Activated T-helper 17 cell treated with anti-CD3 and anti-CD28 coated beads, Interleukin-2, amount 50 U/mL, for 72 hours (primary cell): ENCODE data around the gene MED22. TPM values are rescaled to one million over a fixed set of nuclear protein-coding genes. Genes with fewer than 3 reads are reported as not detected.
"Not testable (repeated sequence)": the region's sequence is repeated elsewhere in the genome, so short reads cannot be mapped to it uniquely, and the experiment has no call there.

Experiments used
- ATAC-seq: fragments of 150-1000 bp; cut with Tn5 transposase; replicated peaks from 2 replicates; pipeline ENCODE4 v1.10.0; 2021; ENCODE audit warnings: mild to moderate bottlenecking, moderate library complexity
- H3K27ac Mint-ChIP-seq: one replicate; pipeline ENCODE4 v1.8.0; 2022; ENCODE audit warnings: mixed read lengths
- H3K27me3 Mint-ChIP-seq: one replicate; pipeline ENCODE4 v1.8.0; 2022; ENCODE audit warnings: mixed read lengths
- H3K36me3 Mint-ChIP-seq: one replicate; pipeline ENCODE4 v1.8.0; 2022; ENCODE audit warnings: low read depth, mild to moderate bottlenecking, mixed read lengths
- H3K4me1 Mint-ChIP-seq: one replicate; pipeline ENCODE4 v1.8.0; 2022; ENCODE audit warnings: mixed read lengths
- H3K4me3 Mint-ChIP-seq: one replicate; pipeline ENCODE4 v1.8.0; 2022; ENCODE audit warnings: mild to moderate bottlenecking, mixed read lengths
- H3K9me3 Mint-ChIP-seq: one replicate; pipeline ENCODE4 v1.8.0; 2022; ENCODE audit warnings: mixed read lengths
- total RNA-seq, 2 donors: library from RNA; stranded (reverse); gene quantifications; one replicate each; pipeline ENCODE4 v1.2.3, GENCODE V29; 2022

Gene MED22
- total RNA-seq, 2 donors from 2014 or later, result 21.3 to 29.9 TPM

GRCh38 chr9:133304477-133305377 is 43.2 kb downstream of the MED22 start:
- Mint-ChIP-seq H3K9me3 (no peaks in the 10 kb centered on the region), H3K4me1 (no peaks in the 10 kb centered on the region), H3K36me3 (no peaks in the 10 kb centered on the region), H3K27ac (no peak overlapping the region), H3K27me3 (peaks cover 18% of the 10 kb centered on the region), H3K4me3 (no peak overlapping the region)
- no peak for ATAC-seq

- Mint-ChIP-seq H3K4me1 (no peaks in the 10 kb centered on the region), H3K27me3 (peaks cover 15% of the 10 kb centered on the region), H3K36me3 (no peaks in the 10 kb centered on the region), H3K9me3 (no peaks in the 10 kb centered on the region), H3K27ac (no peak overlapping the region), H3K4me3 (no peak overlapping the region)
- no peak for ATAC-seq
These were observed 43.8 kb downstream of the MED22 start for GRCh38 chr9:133304158-133304470.

- Mint-ChIP-seq H3K27ac (no peak overlapping the region), H3K4me3 (no peak overlapping the region), H3K27me3 (peaks cover 12% of the 10 kb centered on the region), H3K4me1 (no peaks in the 10 kb centered on the region), H3K9me3 (no peaks in the 10 kb centered on the region), H3K36me3 (no peaks in the 10 kb centered on the region)
- no peak for ATAC-seq
These were observed 44.4 kb downstream of the MED22 start for GRCh38 chr9:133303266-133304157.

- Mint-ChIP-seq H3K27ac (no peak overlapping the region), H3K36me3 (no peaks in the 10 kb centered on the region), H3K4me1 (no peaks in the 10 kb centered on the region), H3K9me3 (no peaks in the 10 kb centered on the region), H3K4me3 (no peak overlapping the region), H3K27me3 (peaks cover 7% of the 10 kb centered on the region)
- ATAC-seq, result no peak
These were observed 46.4 kb downstream of the MED22 start for GRCh38 chr9:133301253-133302230.

GRCh38 chr9:133299996-133300395 is 47.9 kb downstream of the MED22 start:
- H3K9me3 Mint-ChIP-seq, H3K27me3 Mint-ChIP-seq, H3K36me3 Mint-ChIP-seq, ATAC-seq, H3K4me3 Mint-ChIP-seq, H3K4me1 Mint-ChIP-seq, H3K27ac Mint-ChIP-seq: not testable (repeated sequence)

- Mint-ChIP-seq H3K27ac (no peak overlapping the region), H3K27me3 (peaks cover 18% of the 10 kb centered on the region), H3K4me3 (no peak overlapping the region), H3K9me3 (peaks cover 3% of the 10 kb centered on the region), H3K4me1 (no peaks in the 10 kb centered on the region), H3K36me3 (no peaks in the 10 kb centered on the region)
- ATAC-seq, result no peak
These were observed 53.7 kb downstream of the MED22 start for GRCh38 chr9:133294257-133294656.

GRCh38 chr9:133290751-133291302 is 57.1 kb downstream of the MED22 start:
- Mint-ChIP-seq H3K36me3 (no peaks in the 10 kb centered on the region), H3K27ac (no peak overlapping the region), H3K4me3 (no peak overlapping the region), H3K4me1 (no peaks in the 10 kb centered on the region), H3K9me3 (peaks cover 3% of the 10 kb centered on the region), H3K27me3 (peaks cover 14% of the 10 kb centered on the region)
- no peak for ATAC-seq

Other genes with a start within 250 kb of the MED22 start
- gene RALGDS, start 226.9 kb downstream of the MED22 start, total RNA-seq, result 100 to 1,000 TPM; 101 to 156 TPM
- gene GBGT1, start 184.2 kb downstream of the MED22 start, total RNA-seq, result 1 to 10 TPM; 2.8 to 7.2 TPM
- not detected for gene OBP2B, start 138.9 kb downstream of the MED22 start, total RNA-seq
- gene ABO, start 72.9 kb downstream of the MED22 start, total RNA-seq, result not detected
- gene SURF6, start 11.9 kb downstream of the MED22 start, total RNA-seq, result 10 to 100 TPM; 17.4 to 26.3 TPM
- 1,000 to 10,000 TPM; 3,005 to 3,350 TPM for gene RPL7A, start 87 bp upstream of the MED22 start, total RNA-seq
- 10 to 100 TPM; 13.9 to 25.4 TPM for gene SURF1, start 8.4 kb upstream of the MED22 start, total RNA-seq
- 10 to 100 TPM in 1 of 2 donors, 1 to 10 TPM in 1; 7.0 to 17.3 TPM for gene SURF2, start 8.4 kb upstream of the MED22 start, total RNA-seq
- 100 to 1,000 TPM; 315 to 380 TPM for gene SURF4, start 27.9 kb upstream of the MED22 start, total RNA-seq
- under 1 TPM in 1 of 2 donors, not detected in 1; 0.77 TPM for gene STKLD1, start 28.2 kb upstream of the MED22 start, total RNA-seq
- gene REXO4, start 69.9 kb upstream of the MED22 start, total RNA-seq, result 10 to 100 TPM; 26.1 to 36.5 TPM
- 1 to 10 TPM; 1.2 to 3.9 TPM for gene ADAMTS13, start 74.2 kb upstream of the MED22 start, total RNA-seq
- gene CACFD1, start 111.8 kb upstream of the MED22 start, total RNA-seq, result 1 to 10 TPM in 1 of 2 donors, under 1 TPM in 1; 0.41 to 3.0 TPM
- gene SLC2A6, start 131.0 kb upstream of the MED22 start, total RNA-seq, result 1 to 10 TPM; 1.2 to 1.4 TPM
- gene MYMK, start 176.8 kb upstream of the MED22 start, total RNA-seq, result not detected
- not detected for gene ADAMTSL2, start 186.6 kb upstream of the MED22 start, total RNA-seq